H1 (cell line): ENCODE data around the gene CCDC73. TPM values are rescaled to one million over a fixed set of nuclear protein-coding genes. Genes with fewer than 3 reads are reported as not detected.

Experiments
- CTCF ChIA-PET: fragments of 300-600 bp; sonication (Branson Sonifier 250); formaldehyde crosslinking; loops from one replicate; lab custom pipeline; 2021; ENCODE audit not compliant: partially characterized antibody; lab: Charles Lee
- POLR2A ChIA-PET: fragments of 300-600 bp; sonication (Branson Sonifier 250); formaldehyde crosslinking; loops from one replicate; lab custom pipeline; 2021; ENCODE audit warnings: inconsistent platforms; ENCODE audit not compliant: partially characterized antibody; lab: Charles Lee
- DNase-seq, 2 experiments: peaks; one replicate each; pipeline versions ENCODE4 v3.0.0 to v3.0.0-alpha.2; 2010 to 2022; ENCODE audit warnings: low spot score in 2 of 2, low read depth in 1 of 2, mixed read lengths in 1 of 2
- FAIRE-seq: peaks from 2 replicates; lab custom pipeline; 2011; peaks lifted over from hg19 to GRCh38; lab: Jason Lieb, UNC
- H2AFZ ChIP-seq: 2 replicates; pipeline ENCODE4 v1.8.1; 2012; ENCODE audit warnings: low read length, inconsistent platforms
- H2AK5ac ChIP-seq: 2 replicates; pipeline ENCODE4 v1.6.1; 2013; ENCODE audit warnings: low read depth, low read length
- H2BK120ac ChIP-seq: replicated peaks from 2 replicates; pipeline ENCODE3; 2013; ENCODE audit warnings: low read depth, low read length, inconsistent platforms
- H2BK12ac ChIP-seq: 2 replicates; pipeline ENCODE4 v1.6.1; 2013; ENCODE audit warnings: low read depth, low read length
- H2BK15ac ChIP-seq: 2 replicates; pipeline ENCODE4 v1.6.1; 2013; ENCODE audit warnings: low read length
- H2BK20ac ChIP-seq: 2 replicates; pipeline ENCODE4 v1.6.1; 2013; ENCODE audit warnings: low read length
- H2BK5ac ChIP-seq: 2 replicates; pipeline ENCODE4 v1.6.1; 2013; ENCODE audit warnings: low read depth, low read length
- H3K14ac ChIP-seq: 2 replicates; pipeline ENCODE4 v1.6.1; 2013; ENCODE audit warnings: inconsistent platforms; ENCODE audit not compliant: insufficient read length
- H3K18ac ChIP-seq: 2 replicates; pipeline ENCODE4 v1.6.1; 2013; ENCODE audit warnings: low read length; ENCODE audit errors: extremely low read depth
- H3K23ac ChIP-seq: 2 replicates; pipeline ENCODE4 v1.6.1; 2013; ENCODE audit warnings: inconsistent platforms; ENCODE audit not compliant: insufficient read length
- H3K23me2 ChIP-seq: 2 replicates; pipeline ENCODE4 v1.6.1; 2013; ENCODE audit warnings: low read depth, low read length
- H3K27ac ChIP-seq: 2 replicates; pipeline ENCODE4 v1.6.1; 2011; ENCODE audit warnings: low read depth, low read length, inconsistent platforms
- H3K27me3 ChIP-seq, 4 experiments: replicated peaks in 1 of 4; 1 replicate in 1 of 4; 2 replicates in 3 of 4; pipeline versions ENCODE4 v1.6.1 to v1.8.1; 2011 to 2013; ENCODE audit warnings: low read length in 3 of 4, mild to moderate bottlenecking in 3 of 4, inconsistent platforms in 2 of 4, mixed read lengths in 2 of 4, moderate library complexity in 1 of 4; ENCODE audit not compliant: control insufficient read depth in 3 of 4, insufficient read depth in 3 of 4; ENCODE audit errors: extremely low read depth in 1 of 4
- H3K36me3 ChIP-seq, 4 experiments: 2 replicates each; pipeline versions ENCODE4 v1.6.1 to v1.8.1; 2011 to 2013; ENCODE audit warnings: mild to moderate bottlenecking in 4 of 4, low read length in 3 of 4, moderate library complexity in 2 of 4, control low read depth in 1 of 4, inconsistent platforms in 1 of 4; ENCODE audit not compliant: insufficient read depth in 4 of 4, control insufficient read depth in 2 of 4
- H3K4ac ChIP-seq: replicated peaks from 2 replicates; pipeline ENCODE3; 2013; ENCODE audit warnings: low read length, low read depth, mixed read lengths, inconsistent platforms; ENCODE audit not compliant: insufficient read length
- H3K4me1 ChIP-seq, 4 experiments: replicated peaks in 1 of 4; 1 replicate in 1 of 4; 2 replicates in 3 of 4; pipeline versions ENCODE4 v1.6.1 to v1.8.1; 2011 to 2013; ENCODE audit warnings: low read length in 3 of 4, inconsistent platforms in 2 of 4, mixed read lengths in 1 of 4; ENCODE audit not compliant: insufficient read depth in 4 of 4, control insufficient read depth in 3 of 4
- H3K4me2 ChIP-seq, 2 experiments: 2 replicates each; pipeline versions ENCODE4 v1.6.1 to v1.8.1; 2011 to 2013; ENCODE audit warnings: low read depth in 2 of 2, low read length in 2 of 2, control low read depth in 1 of 2, inconsistent platforms in 1 of 2, mild to moderate bottlenecking in 1 of 2; ENCODE audit not compliant: insufficient read depth in 1 of 2
- H3K4me3 ChIP-seq, 4 experiments: fragments of 200-600, 300-600 bp in 1 of 4; sonication (generic), shearing (Covaris generic), sonication (Bioruptor Twin) in 1 of 4; 2 replicates each; pipeline versions ENCODE4 v1.5.1 to v1.8.1; 2011 to 2016; ENCODE audit warnings: low read length in 4 of 4, low read depth in 3 of 4, control low read depth in 2 of 4, inconsistent platforms in 2 of 4, mild to moderate bottlenecking in 2 of 4, mixed read lengths in 1 of 4, moderate library complexity in 1 of 4; ENCODE audit not compliant: insufficient read depth in 2 of 4; ENCODE audit errors: extremely low read depth in 1 of 4
- H3K56ac ChIP-seq: replicated peaks from 2 replicates; pipeline ENCODE3; 2013; ENCODE audit warnings: low read depth, mild to moderate bottlenecking, mixed read lengths, low read length, inconsistent platforms; ENCODE audit not compliant: insufficient read length
- H3K79me1 ChIP-seq: 2 replicates; pipeline ENCODE4 v1.6.1; 2013; ENCODE audit warnings: low read depth, low read length, control low read depth
- H3K79me2 ChIP-seq, 2 experiments: 2 replicates each; pipeline versions ENCODE4 v1.6.1 to v1.8.1; 2012 to 2013; ENCODE audit warnings: low read length in 2 of 2, mild to moderate bottlenecking in 2 of 2, inconsistent platforms in 1 of 2; ENCODE audit not compliant: insufficient read depth in 2 of 2, control insufficient read depth in 1 of 2
- H3K9ac ChIP-seq, 4 experiments: replicated peaks in 1 of 4; 1 replicate in 1 of 4; 2 replicates in 3 of 4; pipeline versions ENCODE4 v1.6.1 to v1.8.1; 2011 to 2013; ENCODE audit warnings: low read depth in 3 of 4, low read length in 3 of 4, control low read depth in 2 of 4, mild to moderate bottlenecking in 2 of 4, moderate library complexity in 2 of 4, inconsistent platforms in 1 of 4; ENCODE audit errors: extremely low read depth in 1 of 4
- H3K9me3 ChIP-seq, 2 experiments: 2 replicates each; pipeline versions ENCODE4 v1.6.1 to v1.8.1; 2012 to 2013; ENCODE audit warnings: mild to moderate bottlenecking in 2 of 2, moderate library complexity in 2 of 2, control low read depth in 1 of 2, inconsistent platforms in 1 of 2, low read depth in 1 of 2, low read length in 1 of 2, mixed read lengths in 1 of 2; ENCODE audit not compliant: insufficient read depth in 2 of 2
- H4K20me1 ChIP-seq, 2 experiments: replicated peaks in 1 of 2; 2 replicates each; pipeline versions ENCODE3 to v1.8.1; 2011 to 2013; ENCODE audit warnings: inconsistent platforms in 2 of 2, low read length in 2 of 2, mild to moderate bottlenecking in 1 of 2; ENCODE audit not compliant: insufficient read depth in 2 of 2, control insufficient read depth in 1 of 2
- H4K5ac ChIP-seq: 2 replicates; pipeline ENCODE4 v1.6.1; 2013; ENCODE audit warnings: low read length, low read depth, mixed read lengths, inconsistent platforms; ENCODE audit not compliant: insufficient read length
- H4K8ac ChIP-seq: 2 replicates; pipeline ENCODE4 v1.8.0; 2013; ENCODE audit warnings: mild to moderate bottlenecking, moderate library complexity, low read length, inconsistent platforms; ENCODE audit not compliant: insufficient read depth; ENCODE audit errors: extremely low read depth
- H4K91ac ChIP-seq: replicated peaks from 2 replicates; pipeline ENCODE3; 2013; ENCODE audit warnings: low read length, mixed read lengths, inconsistent platforms; ENCODE audit not compliant: insufficient read length
- ASH2L ChIP-seq: fragments of 200-600, 300-600 bp; sonication (generic); IDR thresholded peaks from one replicate; pipeline ENCODE4 v1.7.1; 2017; ENCODE audit warnings: low read length
- GABPA ChIP-seq: IDR thresholded peaks from 2 replicates; pipeline ENCODE4 v1.6.1; 2011; ENCODE audit warnings: mild to moderate bottlenecking, low read length, moderate library complexity, borderline replicate concordance; ENCODE audit not compliant: insufficient read depth
- JUND ChIP-seq: IDR thresholded peaks from 2 replicates; pipeline ENCODE4 v1.6.1; 2011; ENCODE audit warnings: mild to moderate bottlenecking, improper control_type of control experiment, low read length
- RFX5 ChIP-seq: IDR thresholded peaks from 2 replicates; pipeline ENCODE4 v1.6.1; 2011; ENCODE audit warnings: low read depth, low read length, improper control_type of control experiment, borderline replicate concordance
- SIN3A ChIP-seq, 2 experiments: IDR thresholded peaks in 1 of 2; conservative IDR thresholded peaks in 1 of 2; 2 replicates each; pipeline ENCODE4 v1.6.1; 2011 to 2012; ENCODE audit warnings: low read length in 2 of 2, improper control_type of control experiment in 1 of 2, low read depth in 1 of 2, mild to moderate bottlenecking in 1 of 2
- SP4 ChIP-seq: IDR thresholded peaks from 2 replicates; pipeline ENCODE4 v1.6.1; 2012; ENCODE audit warnings: low read length, inconsistent platforms
- SRF ChIP-seq: IDR thresholded peaks from 2 replicates; pipeline ENCODE4 v1.6.1; 2011; ENCODE audit warnings: mild to moderate bottlenecking, low read depth, low read length, moderate library complexity
- TAF7 ChIP-seq: optimal IDR thresholded peaks from 2 replicates; pipeline ENCODE3; 2011; ENCODE audit warnings: low read depth, mild to moderate bottlenecking, inconsistent platforms, low read length, moderate library complexity, borderline replicate concordance
- USF2 ChIP-seq: IDR thresholded peaks from 2 replicates; pipeline ENCODE4 v1.6.1; 2011; ENCODE audit warnings: low read length, improper control_type of control experiment
- WGBS, 2 experiments: shearing (Covaris generic) in 1 of 2; methylation state at CpG; one replicate each; pipeline versions ENCODE4 v1.1.6 to v1.1.7; 2013 to 2015; ENCODE audit warnings: low lambda C conversion rate in 2 of 2, mixed read lengths in 2 of 2, inconsistent platforms in 1 of 2, low coverage in 1 of 2, missing lambda C conversion rate in 1 of 2; ENCODE audit not compliant: insufficient replicate concordance in 2 of 2, insufficient coverage in 1 of 2, insufficient read length in 1 of 2; ENCODE audit errors: extremely low coverage in 1 of 2, missing lambda C conversion rate in 1 of 2; 5-methylcytosine and 5-hydroxymethylcytosine counted together
- polyA plus RNA-seq, 7 experiments: library from polyadenylated mRNA; depleted of rRNA in 3 of 7; stranded (reverse) in 5 of 7; unstranded in 2 of 7; fragments of >200 nt in 5 of 7; fragments of 200-250 nt in 2 of 7; gene quantifications; 1 replicate in 5 of 7; 2 replicates in 1 of 7; 4 replicates in 1 of 7; pipeline versions ENCODE4 v1.2.1 to v1.2.3, GENCODE V29; 2011 to 2013; ENCODE audit warnings: missing spikeins in 2 of 7, mixed read lengths in 2 of 7
- total RNA-seq: library from RNA; stranded (reverse); fragmentation: NEBNext Ultra II Directional; extraction: Animal tissue kit (Norgen Biotek cat#: 25700); gene quantifications from 2 replicates; pipeline ENCODE4 v1.2.1, GENCODE V29; 2021

The CCDC73 gene
- total and polyA plus RNA-seq, 2 of the 8 experiments (the other 6 are each of a cell fraction or from before 2014, with no cell fraction given): not detected

- H2BK20ac ChIP-seq: no peak overlapping the region
- no peak overlapping the region for H4K91ac ChIP-seq
- 90% methylated on average over 1 of the region's 1 CpG; no CpG with 5 or more reads in 1 of the 2 experiments for whole genome bisulfite sequencing, 2 experiments
- FAIRE-seq (no peak), DNase-seq (no peak)
- H3K79me1 ChIP-seq: no peaks in the 10 kb centered on the region
- no peaks in the 10 kb centered on the region for H3K23me2 ChIP-seq
- H3K79me2 ChIP-seq: no peaks in the 10 kb centered on the region
- no peaks in the 10 kb centered on the region for H3K4me1 ChIP-seq
- no peak overlapping the region for H2BK12ac ChIP-seq
- no peak overlapping the region for H3K4ac ChIP-seq
- H3K14ac ChIP-seq: no peak overlapping the region
- H3K4me2 ChIP-seq: no peak overlapping the region
- H3K4me3 ChIP-seq: no peak overlapping the region
- no peak overlapping the region for H2BK120ac ChIP-seq
- H3K27me3 ChIP-seq: no peaks in the 10 kb centered on the region
- no peak overlapping the region for H3K56ac ChIP-seq
- no peaks in the 10 kb centered on the region for H3K36me3 ChIP-seq
- no peak overlapping the region for H2AK5ac ChIP-seq
- no peak overlapping the region for H4K5ac ChIP-seq
- peaks cover 3 to 10% of the 10 kb centered on the region in 2 experiments for H3K9me3 ChIP-seq
- no peak overlapping the region for H2BK15ac ChIP-seq
- H2BK5ac ChIP-seq: no peak overlapping the region
- no peak overlapping the region for H3K23ac ChIP-seq
- no peak overlapping the region for H4K8ac ChIP-seq
- CTCF ChIA-PET: interaction anchor here (0.8 to 1.0 kb wide), 2 partner anchors 45 to 1274 kb away, joined by 3 read pairs; no protein-coding TSS in a partner anchor
- no peak overlapping the region for H3K9ac ChIP-seq
- no peak overlapping the region for H3K27ac ChIP-seq
- no peaks in the 10 kb centered on the region for H4K20me1 ChIP-seq
- no peak overlapping the region for H2AFZ ChIP-seq
- no peak overlapping the region for H3K18ac ChIP-seq
- POLR2A ChIA-PET: no interaction called here
- TF ChIP-seq SRF (no peak), JUND (no peak), SIN3A (conservative IDR thresholded peaks at IDR 0.05 in 1 of 2, IDR thresholded peaks at IDR 0.05 in 1 of 2; ENCODE audit: low read depth in 1 of 2, low read length in 2 of 2) (no peak), TAF7 (no peak), RFX5 (no peak), ASH2L (no peak), USF2 (no peak), SP4 (no peak), GABPA (no peak)
Measured at GRCh38 chr11:32671051-32671450, 123.4 kb downstream of the CCDC73 start.
